ENCODE results near the gene DACH1. TPM values are rescaled to one million over a fixed set of nuclear protein-coding genes. Genes with fewer than 3 reads are reported as not detected.

Gene DACH1
- total and polyA plus RNA-seq, 2 of the 13 experiments (the other 11 are each of a cell fraction or from before 2014, with no cell fraction given) = not detected

DNA sequence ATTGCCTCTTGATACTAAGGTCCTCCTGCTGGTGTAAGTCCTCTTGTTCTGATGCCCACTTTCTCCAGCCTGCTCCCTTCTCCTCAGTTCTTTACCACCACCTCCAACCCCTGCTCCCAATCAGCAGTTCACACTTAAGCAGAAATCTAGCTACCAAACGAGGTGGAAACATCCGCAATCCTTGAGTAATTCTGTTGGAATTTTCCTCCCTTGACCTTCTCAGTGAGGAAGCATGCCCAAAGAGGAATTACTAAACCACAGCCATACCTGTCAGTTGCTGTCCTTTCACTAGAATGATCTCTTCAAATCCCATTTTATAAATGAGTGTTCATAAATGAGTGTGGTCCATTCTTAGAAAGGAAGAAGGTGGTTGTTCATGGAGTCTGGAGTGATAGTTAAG, 289.9 kb downstream of the DACH1 start:
- intact Hi-C loops (cut with micrococcal nuclease; ENCODE audit: unreplicated experiment) = no loop called here
- FAIRE-seq (no peak), DNase-seq (ENCODE audit: low spot score) (no peak), ATAC-seq (no peak)
- no peak overlapping the region for H3K9ac ChIP-seq (ENCODE audit: insufficient read depth, low read depth, low read length)
- H3K4me1 ChIP-seq (ENCODE audit: insufficient read depth, low read length) = no peaks in the 10 kb centered on the region
- BruUV-seq (replicated peaks) = no TSS peak
- H3K4me3 ChIP-seq (replicated peaks in 1 of 3; ENCODE audit: insufficient read depth in 1 of 3, low read depth in 2 of 3, low read length in 3 of 3) = no peak overlapping the region
- H3K9me3 ChIP-seq (ENCODE audit: low read length) = no peaks in the 10 kb centered on the region
- H4K20me1 ChIP-seq (ENCODE audit: insufficient read depth, low read length) = no peaks in the 10 kb centered on the region
- no peak overlapping the region for H3K4me2 ChIP-seq (ENCODE audit: low read depth, low read length)
- POLR2A ChIA-PET = no interaction called here
- CTCF ChIA-PET (ENCODE audit: low intra/inter-chr PET ratio, low total read pairs) = no interaction called here
- H2AFZ ChIP-seq (ENCODE audit: low read length) = no peak overlapping the region
- 0% methylated on average over 2 of the region's 2 CpGs for WGBS (ENCODE audit: low lambda C conversion rate)
- H3K27me3 ChIP-seq (ENCODE audit: control insufficient read depth in 1 of 2, insufficient read depth in 2 of 2, low read length in 2 of 2) = no peaks in the 10 kb centered on the region
- no peak for TF ChIP-seq ZNF367 (CRISPR knock-in tag; IDR thresholded peaks at IDR 0.05; ENCODE audit: borderline replicate concordance)
- TF ChIP-seq, protein P1, sequence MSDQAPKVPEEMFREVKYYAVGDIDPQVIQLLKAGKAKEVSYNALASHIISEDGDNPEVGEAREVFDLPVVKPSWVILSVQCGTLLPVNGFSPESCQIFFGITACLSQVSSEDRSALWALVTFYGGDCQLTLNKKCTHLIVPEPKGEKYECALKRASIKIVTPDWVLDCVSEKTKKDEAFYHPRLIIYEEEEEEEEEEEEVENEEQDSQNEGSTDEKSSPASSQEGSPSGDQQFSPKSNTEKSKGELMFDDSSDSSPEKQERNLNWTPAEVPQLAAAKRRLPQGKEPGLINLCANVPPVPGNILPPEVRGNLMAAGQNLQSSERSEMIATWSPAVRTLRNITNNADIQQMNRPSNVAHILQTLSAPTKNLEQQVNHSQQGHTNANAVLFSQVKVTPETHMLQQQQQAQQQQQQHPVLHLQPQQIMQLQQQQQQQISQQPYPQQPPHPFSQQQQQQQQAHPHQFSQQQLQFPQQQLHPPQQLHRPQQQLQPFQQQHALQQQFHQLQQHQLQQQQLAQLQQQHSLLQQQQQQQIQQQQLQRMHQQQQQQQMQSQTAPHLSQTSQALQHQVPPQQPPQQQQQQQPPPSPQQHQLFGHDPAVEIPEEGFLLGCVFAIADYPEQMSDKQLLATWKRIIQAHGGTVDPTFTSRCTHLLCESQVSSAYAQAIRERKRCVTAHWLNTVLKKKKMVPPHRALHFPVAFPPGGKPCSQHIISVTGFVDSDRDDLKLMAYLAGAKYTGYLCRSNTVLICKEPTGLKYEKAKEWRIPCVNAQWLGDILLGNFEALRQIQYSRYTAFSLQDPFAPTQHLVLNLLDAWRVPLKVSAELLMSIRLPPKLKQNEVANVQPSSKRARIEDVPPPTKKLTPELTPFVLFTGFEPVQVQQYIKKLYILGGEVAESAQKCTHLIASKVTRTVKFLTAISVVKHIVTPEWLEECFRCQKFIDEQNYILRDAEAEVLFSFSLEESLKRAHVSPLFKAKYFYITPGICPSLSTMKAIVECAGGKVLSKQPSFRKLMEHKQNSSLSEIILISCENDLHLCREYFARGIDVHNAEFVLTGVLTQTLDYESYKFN (CRISPR knock-in tag; conservative IDR thresholded peaks at IDR 0.05) = no peak
- TF ChIP-seq, protein P2, sequence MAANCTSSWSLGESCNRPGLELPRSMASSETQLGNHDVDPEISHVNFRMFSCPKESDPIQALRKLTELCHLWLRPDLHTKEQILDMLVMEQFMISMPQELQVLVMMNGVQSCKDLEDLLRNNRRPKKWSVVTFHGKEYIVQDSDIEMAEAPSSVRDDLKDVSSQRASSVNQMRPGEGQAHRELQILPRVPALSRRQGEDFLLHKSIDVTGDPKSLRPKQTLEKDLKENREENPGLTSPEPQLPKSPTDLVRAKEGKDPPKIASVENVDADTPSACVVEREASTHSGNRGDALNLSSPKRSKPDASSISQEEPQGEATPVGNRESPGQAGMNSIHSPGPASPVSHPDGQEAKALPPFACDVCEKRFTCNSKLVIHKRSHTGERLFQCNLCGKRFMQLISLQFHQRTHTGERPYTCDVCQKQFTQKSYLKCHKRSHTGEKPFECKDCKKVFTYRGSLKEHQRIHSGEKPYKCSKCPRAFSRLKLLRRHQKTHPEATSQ (CRISPR knock-in tag; IDR thresholded peaks at IDR 0.05; ENCODE audit: borderline replicate concordance) = no peak
- no peak for TF ChIP-seq MYNN (CRISPR knock-in tag; IDR thresholded peaks at IDR 0.05; ENCODE audit: low read depth)
- no peak for TF ChIP-seq ZNF619 (CRISPR knock-in tag; IDR thresholded peaks at IDR 0.05)
- TF ChIP-seq, protein P3, sequence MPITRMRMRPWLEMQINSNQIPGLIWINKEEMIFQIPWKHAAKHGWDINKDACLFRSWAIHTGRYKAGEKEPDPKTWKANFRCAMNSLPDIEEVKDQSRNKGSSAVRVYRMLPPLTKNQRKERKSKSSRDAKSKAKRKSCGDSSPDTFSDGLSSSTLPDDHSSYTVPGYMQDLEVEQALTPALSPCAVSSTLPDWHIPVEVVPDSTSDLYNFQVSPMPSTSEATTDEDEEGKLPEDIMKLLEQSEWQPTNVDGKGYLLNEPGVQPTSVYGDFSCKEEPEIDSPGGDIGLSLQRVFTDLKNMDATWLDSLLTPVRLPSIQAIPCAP (CRISPR knock-in tag; IDR thresholded peaks at IDR 0.05; ENCODE audit: low read depth) = no peak
- TF ChIP-seq, protein P4, sequence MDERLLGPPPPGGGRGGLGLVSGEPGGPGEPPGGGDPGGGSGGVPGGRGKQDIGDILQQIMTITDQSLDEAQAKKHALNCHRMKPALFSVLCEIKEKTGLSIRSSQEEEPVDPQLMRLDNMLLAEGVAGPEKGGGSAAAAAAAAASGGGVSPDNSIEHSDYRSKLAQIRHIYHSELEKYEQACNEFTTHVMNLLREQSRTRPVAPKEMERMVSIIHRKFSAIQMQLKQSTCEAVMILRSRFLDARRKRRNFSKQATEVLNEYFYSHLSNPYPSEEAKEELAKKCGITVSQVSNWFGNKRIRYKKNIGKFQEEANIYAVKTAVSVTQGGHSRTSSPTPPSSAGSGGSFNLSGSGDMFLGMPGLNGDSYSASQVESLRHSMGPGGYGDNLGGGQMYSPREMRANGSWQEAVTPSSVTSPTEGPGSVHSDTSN (CRISPR knock-in tag; IDR thresholded peaks at IDR 0.05) = no peak
- no peak overlapping the region for H3K27ac ChIP-seq (ENCODE audit: extremely low read length, insufficient read depth, low read length)
- H3K79me2 ChIP-seq (ENCODE audit: insufficient read depth, low read length) = no peaks in the 10 kb centered on the region
- in situ Hi-C loops (cut with HindIII; ENCODE audit: extremely low pct_ligation_motif_present, low pct_unique_long_range_greater_than_20kb) = no loop called here
- H3K36me3 ChIP-seq (replicated peaks in 1 of 2; ENCODE audit: control insufficient read depth in 1 of 2, insufficient read depth in 2 of 2, low read length in 2 of 2) = no peaks in the 10 kb centered on the region

Measured in HepG2 (cell line).